Heart left ventricle (tissue), 13 donors: ENCODE data around the gene CLEC16A.

Source experiments
- POLR2A ChIP-seq, 2 donors: fragments of 450-650 bp; IDR thresholded peaks; one replicate each; pipeline ENCODE4 v1.6.1; 2017; ENCODE audit warnings: antibody characterized with exemption in 2 of 2, mild to moderate bottlenecking in 2 of 2, moderate library complexity in 2 of 2
- TF ChIP-seq, protein P1 (sequence below), 12 donors: fragments of 200-600 bp; sonication (generic) in 4 of 12; IDR thresholded peaks; one replicate each; pipeline versions ENCODE4 v1.5.0 to v1.8.0; 2018 to 2022; ENCODE audit warnings: antibody characterized with exemption in 12 of 12, mild to moderate bottlenecking in 5 of 12
- donor health status: ischemic (EF 13 %, LVEDD 7.1; RV severe dilation, severe dysfunction).
- donor health status: DM: no; HTN: yes; CAD: no.
- donor health status: DM: no; HTN: no; CAD: no.
- donor health status: ischemic (EF 25% LVEDD 6.9; RV normal size, moderate dysfunction).
- donor health status: ischemic (EF 25% LVEDD 5.7; RV mildly dilated, moderate dysfunction).
- donor health status: ischemic (EF 35%, LVEDD 5.7; RV mildly dilated, moderate dysfunction).
- donor health status: nonischemic (EF 11% LVEDD 7.7; RV severe dilation, severe dysfunction).
- donor health status: DM: yes; HTN: yes; CAD: no.
- donor health status: PGD.
- donor health status: ischemic (EF 29% LVEDD 5.4; RV normal size, mild dysfunction).
- donor health status: nonischemic (EF 23%, LVEDD 6.1; RV moderate dilation, normal function).

DNA sequence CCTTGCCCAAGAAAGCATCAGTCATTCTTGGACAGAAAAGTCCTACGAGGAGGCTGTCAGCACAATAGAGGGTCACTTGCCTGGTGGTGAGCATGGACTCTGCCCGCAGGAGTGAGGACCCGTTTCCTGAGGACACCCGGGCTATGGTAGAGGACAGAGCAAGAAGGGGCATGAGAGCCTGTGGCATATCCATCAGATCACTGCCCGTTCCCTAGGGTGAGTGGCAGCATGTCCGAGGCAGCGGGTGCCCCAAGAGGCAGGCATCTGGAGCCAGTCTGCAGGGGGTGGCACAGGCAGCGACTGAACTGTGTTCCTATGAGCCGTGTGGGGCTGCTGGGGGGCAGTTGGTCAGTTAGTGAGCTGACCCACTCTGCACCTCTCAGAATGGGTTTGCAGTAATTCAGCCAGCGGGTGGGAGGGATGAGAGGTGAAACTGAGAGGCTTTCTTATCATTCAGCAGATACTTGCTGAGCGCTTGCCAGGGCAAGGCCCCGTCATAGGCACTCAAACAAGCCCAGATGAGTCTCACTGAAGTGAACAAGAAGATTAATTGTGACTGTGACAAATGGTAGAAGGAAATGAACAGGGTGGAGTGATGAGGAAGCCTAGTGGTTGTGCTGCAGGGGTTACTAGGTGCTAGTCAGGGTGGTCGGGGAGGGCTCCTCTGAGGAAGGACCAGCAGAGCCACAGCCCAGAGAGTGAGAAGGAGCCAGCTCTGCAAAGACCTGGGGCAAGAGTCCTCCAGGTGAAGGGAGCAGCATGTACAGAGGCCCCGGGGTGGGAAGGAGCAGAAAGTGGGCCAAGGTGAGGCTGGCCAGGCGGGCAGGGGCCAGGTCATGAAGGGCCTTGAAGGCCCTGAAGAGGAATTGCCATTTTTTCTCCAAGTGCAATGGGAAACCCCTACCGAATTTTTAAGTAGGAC is 87.9 kb downstream of the CLEC16A start:
- TF ChIP-seq POLR2A (IDR thresholded peaks at IDR 0.05) = no peak
- TF ChIP-seq, protein P1, sequence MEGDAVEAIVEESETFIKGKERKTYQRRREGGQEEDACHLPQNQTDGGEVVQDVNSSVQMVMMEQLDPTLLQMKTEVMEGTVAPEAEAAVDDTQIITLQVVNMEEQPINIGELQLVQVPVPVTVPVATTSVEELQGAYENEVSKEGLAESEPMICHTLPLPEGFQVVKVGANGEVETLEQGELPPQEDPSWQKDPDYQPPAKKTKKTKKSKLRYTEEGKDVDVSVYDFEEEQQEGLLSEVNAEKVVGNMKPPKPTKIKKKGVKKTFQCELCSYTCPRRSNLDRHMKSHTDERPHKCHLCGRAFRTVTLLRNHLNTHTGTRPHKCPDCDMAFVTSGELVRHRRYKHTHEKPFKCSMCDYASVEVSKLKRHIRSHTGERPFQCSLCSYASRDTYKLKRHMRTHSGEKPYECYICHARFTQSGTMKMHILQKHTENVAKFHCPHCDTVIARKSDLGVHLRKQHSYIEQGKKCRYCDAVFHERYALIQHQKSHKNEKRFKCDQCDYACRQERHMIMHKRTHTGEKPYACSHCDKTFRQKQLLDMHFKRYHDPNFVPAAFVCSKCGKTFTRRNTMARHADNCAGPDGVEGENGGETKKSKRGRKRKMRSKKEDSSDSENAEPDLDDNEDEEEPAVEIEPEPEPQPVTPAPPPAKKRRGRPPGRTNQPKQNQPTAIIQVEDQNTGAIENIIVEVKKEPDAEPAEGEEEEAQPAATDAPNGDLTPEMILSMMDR (IDR thresholded peaks at IDR 0.05) = no peak
